Ishikawa (cell line): ENCODE results near the gene CKAP2.

Experiments used
- CEBPB ChIP-seq: IDR thresholded peaks from 2 replicates; pipeline ENCODE4 v1.6.1; 2012
- CREB1 ChIP-seq: IDR thresholded peaks from 2 replicates; pipeline ENCODE4 v1.6.1; 2012; ENCODE audit warnings: low read depth
- EGR1 ChIP-seq: IDR thresholded peaks from 2 replicates; pipeline ENCODE4 v1.6.1; 2012
- EP300 ChIP-seq: IDR thresholded peaks from 2 replicates; pipeline ENCODE4 v1.6.1; 2012; ENCODE audit warnings: borderline replicate concordance
- MAX ChIP-seq: IDR thresholded peaks from 2 replicates; pipeline ENCODE4 v1.6.1; 2012
- RAD21 ChIP-seq: IDR thresholded peaks from 2 replicates; pipeline ENCODE4 v1.6.1; 2012; ENCODE audit warnings: low read depth
- REST ChIP-seq: IDR thresholded peaks from 2 replicates; pipeline ENCODE4 v1.6.1; 2012; ENCODE audit warnings: low read depth, mild to moderate bottlenecking
- TAF1 ChIP-seq: IDR thresholded peaks from 2 replicates; pipeline ENCODE4 v1.6.1; 2012; ENCODE audit warnings: low read depth, mild to moderate bottlenecking
- TEAD4 ChIP-seq: IDR thresholded peaks from 2 replicates; pipeline ENCODE4 v1.6.1; 2012
- ZBTB7A ChIP-seq: IDR thresholded peaks from 2 replicates; pipeline ENCODE4 v1.6.1; 2012; ENCODE audit warnings: low read depth

DNA sequence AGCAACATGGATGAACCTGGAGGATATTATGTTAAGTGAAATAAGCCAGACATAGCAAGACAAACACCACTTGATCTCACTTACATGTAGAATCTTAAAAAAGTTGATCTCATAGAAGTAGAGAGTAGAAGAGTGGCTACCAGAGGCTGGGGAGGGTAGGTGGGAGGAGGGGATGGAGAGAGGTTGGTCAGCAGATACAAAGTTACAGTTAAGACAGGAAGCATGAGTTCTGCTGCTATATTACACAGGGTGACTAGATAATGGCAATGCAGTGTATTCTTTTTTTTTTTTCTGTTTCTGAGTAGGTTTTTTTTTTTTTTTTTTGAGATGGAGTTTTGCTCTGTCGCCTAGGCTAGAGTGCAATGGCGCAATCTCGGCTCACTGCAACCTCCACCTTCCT is 34.1 kb upstream of the CKAP2 start:
- TF ChIP-seq TEAD4 (no peak), TAF1 (no peak), EP300 (no peak), EGR1 (no peak), CEBPB (no peak), REST (no peak), MAX (no peak), CREB1 (no peak), RAD21 (no peak), ZBTB7A (no peak)
